WERI-Rb-1 (cell line): ENCODE measurements around the gene AFMID.

Experiments used
- DNase-seq: peaks from one replicate; pipeline ENCODE4 v3.0.0-alpha.2; 2020
- H3K27ac ChIP-seq: fragments of 250-450 bp; sonication (Bioruptor Pico); 2 replicates; pipeline ENCODE4 v1.5.1; 2020; ENCODE audit warnings: mild to moderate bottlenecking, moderate library complexity
- H3K27me3 ChIP-seq: fragments of 250-450 bp; sonication (Bioruptor Pico); 2 replicates; pipeline ENCODE4 v1.5.1; 2021; ENCODE audit warnings: mild to moderate bottlenecking, low read depth, moderate library complexity; ENCODE audit not compliant: insufficient read depth, severe bottlenecking
- H3K36me3 ChIP-seq: fragments of 250-450 bp; sonication (Bioruptor Pico); 2 replicates; pipeline ENCODE4 v1.5.1; 2020; ENCODE audit warnings: mild to moderate bottlenecking, moderate library complexity
- H3K4me3 ChIP-seq: 2 replicates; pipeline ENCODE4 v1.5.1; 2011; ENCODE audit warnings: low read depth, mild to moderate bottlenecking, control low read depth, low read length
- H3K9me3 ChIP-seq: fragments of 250-450 bp; sonication (Bioruptor Pico); 2 replicates; pipeline ENCODE4 v1.5.1; 2021; ENCODE audit warnings: mild to moderate bottlenecking, moderate library complexity; ENCODE audit not compliant: severe bottlenecking
- TF ChIP-seq, protein P1 (sequence below): IDR thresholded peaks from 2 replicates; pipeline ENCODE4 v1.5.1; 2011; ENCODE audit warnings: low read depth, mild to moderate bottlenecking, control low read depth, inconsistent platforms, low read length

The AFMID gene

DNA sequence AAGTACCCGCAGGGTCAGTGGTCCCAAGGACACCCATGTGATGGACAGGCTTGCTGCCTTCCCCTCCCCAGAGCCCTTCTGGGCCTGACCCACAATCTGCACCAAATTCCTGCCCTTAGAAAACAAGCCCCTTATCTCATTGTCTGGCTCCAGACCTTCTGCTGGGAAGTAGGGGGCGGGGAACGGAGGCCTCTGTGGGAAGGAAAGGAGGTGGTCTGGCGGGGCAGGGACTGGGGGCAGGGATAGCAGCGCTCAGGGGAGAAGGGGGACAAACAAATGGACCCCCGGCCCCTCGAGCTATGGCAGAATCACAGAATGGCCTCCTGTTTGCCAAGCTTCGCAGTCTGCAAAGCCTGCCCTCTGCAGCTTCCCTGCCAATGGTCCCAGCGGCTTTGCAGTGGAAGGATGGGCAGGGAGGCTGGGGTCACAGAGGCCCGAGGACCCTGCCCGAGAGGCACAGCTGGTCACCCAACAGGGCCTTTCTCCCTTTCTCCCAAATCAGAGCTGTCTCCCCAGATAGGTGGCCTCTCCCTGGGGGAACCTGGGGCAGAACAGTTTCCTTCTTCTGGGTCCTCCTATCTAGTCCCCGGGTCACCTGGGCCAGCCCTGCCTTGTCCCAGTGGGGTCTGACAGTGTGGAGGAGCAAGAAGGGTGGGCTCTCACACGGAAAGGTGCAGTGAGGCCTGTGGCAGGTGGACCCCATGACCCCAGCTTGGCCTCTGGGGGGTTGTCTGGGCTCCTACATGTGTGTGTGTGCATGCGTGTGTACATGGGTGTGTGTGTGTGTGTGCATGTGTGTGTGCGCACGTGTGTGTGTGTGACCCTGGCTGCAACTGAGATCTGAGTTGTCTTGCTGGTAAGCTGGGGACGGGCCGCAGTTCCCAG lies 69.8 kb downstream of the AFMID start:
- Histone ChIP-seq H3K36me3 (peaks cover 3% of the 10 kb centered on the region), H3K4me3 (no peak overlapping the region), H3K9me3 (no peaks in the 10 kb centered on the region), H3K27ac (peak overlapping the region; percentile 9), H3K27me3 (no peaks in the 10 kb centered on the region)
- TF ChIP-seq, protein P1, sequence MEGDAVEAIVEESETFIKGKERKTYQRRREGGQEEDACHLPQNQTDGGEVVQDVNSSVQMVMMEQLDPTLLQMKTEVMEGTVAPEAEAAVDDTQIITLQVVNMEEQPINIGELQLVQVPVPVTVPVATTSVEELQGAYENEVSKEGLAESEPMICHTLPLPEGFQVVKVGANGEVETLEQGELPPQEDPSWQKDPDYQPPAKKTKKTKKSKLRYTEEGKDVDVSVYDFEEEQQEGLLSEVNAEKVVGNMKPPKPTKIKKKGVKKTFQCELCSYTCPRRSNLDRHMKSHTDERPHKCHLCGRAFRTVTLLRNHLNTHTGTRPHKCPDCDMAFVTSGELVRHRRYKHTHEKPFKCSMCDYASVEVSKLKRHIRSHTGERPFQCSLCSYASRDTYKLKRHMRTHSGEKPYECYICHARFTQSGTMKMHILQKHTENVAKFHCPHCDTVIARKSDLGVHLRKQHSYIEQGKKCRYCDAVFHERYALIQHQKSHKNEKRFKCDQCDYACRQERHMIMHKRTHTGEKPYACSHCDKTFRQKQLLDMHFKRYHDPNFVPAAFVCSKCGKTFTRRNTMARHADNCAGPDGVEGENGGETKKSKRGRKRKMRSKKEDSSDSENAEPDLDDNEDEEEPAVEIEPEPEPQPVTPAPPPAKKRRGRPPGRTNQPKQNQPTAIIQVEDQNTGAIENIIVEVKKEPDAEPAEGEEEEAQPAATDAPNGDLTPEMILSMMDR: no peak
- no peak for DNase-seq
